Skeletal muscle satellite cell (primary cell): ENCODE measurements around the gene ACOT13. TPM values are rescaled to one million over a fixed set of nuclear protein-coding genes. Genes with fewer than 3 reads are reported as not detected.
"Not testable (repeated sequence)": the region's sequence is repeated elsewhere in the genome, so short reads cannot be mapped to it uniquely, and the experiment has no call there.

Experiments
- H3K27me3 ChIP-seq: 2 replicates; pipeline ENCODE4 v1.7.0; 2013; ENCODE audit warnings: low read length; ENCODE audit not compliant: control insufficient read depth, insufficient read depth
- H3K36me3 ChIP-seq: 2 replicates; pipeline ENCODE4 v1.7.0; 2013; ENCODE audit warnings: mild to moderate bottlenecking, control low read depth, low read length; ENCODE audit not compliant: insufficient read depth
- H3K4me1 ChIP-seq: 2 replicates; pipeline ENCODE4 v1.7.0; 2013; ENCODE audit warnings: low read length; ENCODE audit not compliant: control insufficient read depth, insufficient read depth
- H3K4me2 ChIP-seq: 2 replicates; pipeline ENCODE4 v1.7.0; 2013; ENCODE audit warnings: mild to moderate bottlenecking, low read length
- H3K4me3 ChIP-seq: 2 replicates; pipeline ENCODE4 v1.7.0; 2013; ENCODE audit warnings: low read length
- H3K9ac ChIP-seq: 2 replicates; pipeline ENCODE4 v1.7.0; 2013; ENCODE audit warnings: mild to moderate bottlenecking, low read depth, low read length, moderate library complexity
- H3K9me3 ChIP-seq: replicated peaks from 2 replicates; pipeline ENCODE4 v1.7.0; 2013; ENCODE audit warnings: mild to moderate bottlenecking, control low read depth, low read length
- total RNA-seq: library from RNA; depleted of rRNA; stranded (reverse); fragments of >200 nt; gene quantifications from 2 replicates; pipeline ENCODE4 v1.2.3, GENCODE V29; 2012; rRNA removed

The ACOT13 gene
- total RNA-seq, result 6.3 and 6.6 TPM in 2 replicates

GRCh38 chr6:24666641-24667377 lies at the start of gene ACOT13, which contains the start of gene TDP2:
Gene ACOT13, plus strand, starts transcription at chr6:24667077. Its CDS starts 187 bp downstream, at chr6:24667264.
Gene TDP2, minus strand, starts transcription at chr6:24666899. Its CDS starts 37 bp downstream, at chr6:24666862.
- Histone ChIP-seq H3K9me3 (no peaks in the 10 kb centered on the region), H3K27me3 (no peaks in the 10 kb centered on the region), H3K4me3 (peak within 1 kb of the TSS; percentile 95), H3K9ac (peak within 1 kb of the TSS; percentile 91), H3K4me1 (peaks cover 13% of the 10 kb centered on the region), H3K4me2 (peak within 1 kb of the TSS; percentile 97), H3K36me3 (peaks cover 18% of the 10 kb centered on the region)

GRCh38 chr6:24619661-24620060 lies 47.2 kb upstream of the ACOT13 start:
- H3K4me2 ChIP-seq, result no peak overlapping the region
- no peaks in the 10 kb centered on the region for H3K36me3 ChIP-seq
- no peaks in the 10 kb centered on the region for H3K9me3 ChIP-seq
- H3K9ac ChIP-seq, result no peak overlapping the region
- no peaks in the 10 kb centered on the region for H3K4me1 ChIP-seq
- peaks cover 4% of the 10 kb centered on the region for H3K27me3 ChIP-seq
- no peak overlapping the region for H3K4me3 ChIP-seq

GRCh38 chr6:24620637-24621036 lies 46.2 kb upstream of the ACOT13 start:
- no peaks in the 10 kb centered on the region for H3K4me1 ChIP-seq
- no peak overlapping the region for H3K4me3 ChIP-seq
- H3K27me3 ChIP-seq, result peaks cover 4% of the 10 kb centered on the region
- H3K4me2 ChIP-seq, result no peak overlapping the region
- no peak overlapping the region for H3K9ac ChIP-seq
- H3K36me3 ChIP-seq, result no peaks in the 10 kb centered on the region
- H3K9me3 ChIP-seq, result no peaks in the 10 kb centered on the region

- H3K27me3 ChIP-seq, result peaks cover 4% of the 10 kb centered on the region
These were observed 45.1 kb upstream of the ACOT13 start for GRCh38 chr6:24621626-24622289.

GRCh38 chr6:24630856-24631505 lies 35.9 kb upstream of the ACOT13 start:
- H3K4me1 ChIP-seq, result no peaks in the 10 kb centered on the region
- no peaks in the 10 kb centered on the region for H3K9me3 ChIP-seq
- H3K4me3 ChIP-seq, result no peak overlapping the region
- H3K4me2 ChIP-seq, result no peak overlapping the region
- H3K36me3 ChIP-seq, result no peaks in the 10 kb centered on the region
- H3K9ac ChIP-seq, result no peak overlapping the region
- H3K27me3 ChIP-seq, result peaks cover 8% of the 10 kb centered on the region

More at GRCh38 chr6:24621626-24622289, 45.1 kb upstream of the ACOT13 start:
- H3K9me3 ChIP-seq, result no peaks in the 10 kb centered on the region
- H3K4me1 ChIP-seq, result no peaks in the 10 kb centered on the region
- H3K4me2 ChIP-seq, result no peak overlapping the region
- H3K9ac ChIP-seq, result no peak overlapping the region
- H3K36me3 ChIP-seq, result no peaks in the 10 kb centered on the region
- no peak overlapping the region for H3K4me3 ChIP-seq

DNA sequence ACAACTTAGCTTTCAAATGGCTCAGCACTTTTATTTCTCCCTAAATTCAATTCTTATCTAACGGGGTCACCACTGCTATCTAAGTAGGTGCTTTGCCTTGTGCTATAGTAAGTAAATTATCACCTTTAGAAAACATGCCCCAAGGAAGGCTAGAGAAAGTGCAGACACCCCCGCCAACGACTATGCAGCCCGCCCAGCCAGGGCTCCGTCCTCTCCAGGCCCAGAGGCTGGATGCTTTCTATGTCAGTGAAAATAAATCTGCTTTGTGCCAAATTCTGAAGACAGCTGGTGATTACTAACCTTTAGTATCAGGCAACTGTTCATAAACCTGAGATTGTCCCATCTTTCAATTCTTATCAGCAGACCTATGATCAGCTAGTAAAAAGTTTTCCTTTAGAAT lies 35.2 kb upstream of the ACOT13 start:
- no peak overlapping the region for H3K9ac ChIP-seq
- H3K4me2 ChIP-seq, result no peak overlapping the region
- no peaks in the 10 kb centered on the region for H3K36me3 ChIP-seq
- no peaks in the 10 kb centered on the region for H3K4me1 ChIP-seq
- peaks cover 8% of the 10 kb centered on the region for H3K27me3 ChIP-seq
- H3K4me3 ChIP-seq, result no peak overlapping the region
- H3K9me3 ChIP-seq, result no peaks in the 10 kb centered on the region

DNA sequence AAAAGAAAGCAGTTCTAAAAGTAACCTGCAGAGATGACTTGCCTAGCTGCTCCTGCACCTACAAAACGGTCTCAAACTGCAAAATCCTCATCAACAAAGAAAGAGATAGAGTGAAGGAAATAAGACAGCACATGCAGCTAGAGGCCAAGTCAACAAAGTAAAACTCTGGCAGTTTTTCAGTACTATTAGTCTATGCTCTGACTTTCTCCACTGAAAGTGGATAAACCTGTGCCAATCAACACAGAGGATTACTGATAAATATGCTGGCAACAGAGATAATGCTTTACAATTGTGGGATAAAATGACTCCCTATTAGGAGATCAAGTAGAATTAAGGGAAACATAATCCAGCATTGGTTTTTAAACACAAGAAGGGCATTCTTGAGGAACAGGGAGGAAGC lies 34.3 kb upstream of the ACOT13 start:
- Histone ChIP-seq H3K4me2 (no peak overlapping the region), H3K9ac (no peak overlapping the region), H3K4me3 (no peak overlapping the region), H3K36me3 (no peaks in the 10 kb centered on the region), H3K9me3 (no peaks in the 10 kb centered on the region), H3K27me3 (peaks cover 11% of the 10 kb centered on the region), H3K4me1 (no peaks in the 10 kb centered on the region)

DNA sequence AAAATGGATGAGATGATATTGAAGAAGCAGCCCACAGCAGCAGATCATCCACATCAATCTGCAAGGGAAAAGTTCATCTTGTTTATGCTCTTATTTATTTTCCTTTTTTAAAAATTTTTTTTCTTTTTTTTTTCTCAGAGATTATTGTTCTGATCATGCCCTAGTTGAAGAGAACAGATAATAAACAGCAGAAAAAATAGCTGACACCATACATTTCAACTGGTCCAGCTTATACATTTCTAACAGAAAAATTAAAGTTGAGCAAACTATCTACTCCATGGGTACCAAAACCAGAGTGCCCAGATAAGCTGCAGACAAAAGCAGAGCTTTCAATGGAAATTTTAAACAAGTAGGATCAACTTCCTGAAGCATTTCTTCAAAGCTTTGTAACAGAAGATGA lies 30.2 kb upstream of the ACOT13 start:
- Histone ChIP-seq H3K4me2 (no peak overlapping the region), H3K9me3 (no peaks in the 10 kb centered on the region), H3K4me1 (no peaks in the 10 kb centered on the region), H3K27me3 (peaks cover 11% of the 10 kb centered on the region), H3K36me3 (no peaks in the 10 kb centered on the region), H3K4me3 (no peak overlapping the region), H3K9ac (no peak overlapping the region)

- no peaks in the 10 kb centered on the region for H3K4me1 ChIP-seq
- H3K4me3 ChIP-seq, result no peak overlapping the region
- H3K4me2 ChIP-seq, result no peak overlapping the region
- no peak overlapping the region for H3K9ac ChIP-seq
- H3K36me3 ChIP-seq, result no peaks in the 10 kb centered on the region
- no peaks in the 10 kb centered on the region for H3K9me3 ChIP-seq
- H3K27me3 ChIP-seq, result peaks cover 12% of the 10 kb centered on the region
These were observed 26.7 kb upstream of the ACOT13 start for GRCh38 chr6:24640166-24640565.

GRCh38 chr6:24640631-24641030 lies 26.2 kb upstream of the ACOT13 start:
- not testable (repeated sequence) for H3K4me2 ChIP-seq, H3K4me1 ChIP-seq, H3K9me3 ChIP-seq, H3K9ac ChIP-seq, H3K36me3 ChIP-seq, H3K4me3 ChIP-seq
- H3K27me3 ChIP-seq, result peaks cover 16% of the 10 kb centered on the region

DNA sequence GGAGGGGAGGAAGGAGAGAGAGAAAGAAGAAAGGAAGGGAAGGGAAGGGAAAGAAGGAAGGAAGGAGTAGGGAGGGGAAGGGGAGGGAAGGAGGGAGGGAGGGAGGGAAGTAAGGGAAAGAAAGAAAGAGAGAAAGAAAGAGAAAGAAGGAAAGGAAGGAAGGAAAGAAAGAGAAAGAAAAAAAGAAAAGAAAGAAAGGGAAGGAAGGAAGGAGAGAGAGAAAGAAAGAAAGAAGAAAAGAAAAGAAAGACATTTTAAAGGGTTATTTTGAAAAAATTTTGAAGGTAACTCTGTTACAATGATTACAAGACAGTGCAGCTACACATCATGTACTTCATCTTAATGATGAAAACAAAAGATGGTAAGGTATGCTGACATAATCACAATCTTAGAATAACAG lies 24.8 kb upstream of the ACOT13 start:
- Histone ChIP-seq H3K9ac (no peak overlapping the region), H3K4me3 (no peak overlapping the region), H3K27me3 (peaks cover 14% of the 10 kb centered on the region), H3K9me3 (no peaks in the 10 kb centered on the region), H3K4me2 (no peak overlapping the region), H3K4me1 (peaks cover 8% of the 10 kb centered on the region), H3K36me3 (no peaks in the 10 kb centered on the region)
